Sigmoid colon (tissue), 7 donors: Measurements from ENCODE around the gene CAMK4. TPM values are rescaled to one million over a fixed set of nuclear protein-coding genes. Genes with fewer than 3 reads are reported as not detected.

Experiments used
- DNase-seq: peaks from one replicate; pipeline ENCODE4 v3.0.0-alpha.2; 2019
- H3K27ac ChIP-seq, 4 donors: fragments of 200-600 bp; sonication (generic); one replicate each; pipeline ENCODE4 v1.5.1; 2016 to 2019; ENCODE audit warnings: mild to moderate bottlenecking in 1 of 4
- H3K27me3 ChIP-seq, 3 donors: fragments of 200-600 bp; sonication (generic); one replicate each; pipeline ENCODE4 v1.5.1; 2019; ENCODE audit warnings: mild to moderate bottlenecking in 1 of 3
- H3K36me3 ChIP-seq, 4 donors: fragments of 200-600 bp; sonication (generic); one replicate each; pipeline ENCODE4 v1.5.1; 2016 to 2019
- H3K4me1 ChIP-seq, 4 donors: fragments of 200-600 bp; sonication (generic); one replicate each; pipeline ENCODE4 v1.5.1; 2017 to 2019
- H3K4me3 ChIP-seq, 4 donors: fragments of 200-600 bp; sonication (generic); one replicate each; pipeline ENCODE4 v1.5.1; 2017 to 2019; ENCODE audit warnings: mild to moderate bottlenecking in 2 of 4, moderate library complexity in 1 of 4
- H3K9me3 ChIP-seq, 4 donors: fragments of 200-600 bp in 3 of 4; sonication (generic) in 3 of 4; one replicate each; pipeline versions ENCODE4 v1.5.1 to v1.6.1; 2013 to 2019
- CTCF ChIP-seq, 4 experiments: fragments of 450-650 bp in 3 of 4; fragments of 200-600 bp in 1 of 4; IDR thresholded peaks; one replicate each; pipeline ENCODE4 v1.5.1; 2016 to 2019; ENCODE audit warnings: antibody characterized with exemption in 4 of 4, mild to moderate bottlenecking in 3 of 4, moderate library complexity in 2 of 4
- EP300 ChIP-seq, 4 donors: sonication (generic); formaldehyde crosslinking; IDR thresholded peaks; one replicate each; pipeline ENCODE4 v1.6.1; 2017; ENCODE audit warnings: antibody characterized with exemption in 4 of 4
- POLR2A ChIP-seq, 2 donors: fragments of 450-650 bp; IDR thresholded peaks; one replicate each; pipeline ENCODE4 v1.6.1; 2016; ENCODE audit warnings: antibody characterized with exemption in 2 of 2, mild to moderate bottlenecking in 2 of 2, moderate library complexity in 2 of 2
- POLR2AphosphoS5 ChIP-seq, 4 donors: sonication (generic); formaldehyde crosslinking; IDR thresholded peaks; one replicate each; pipeline ENCODE4 v1.6.1; 2017; ENCODE audit warnings: antibody characterized with exemption in 4 of 4
- WGBS, 2 donors: extraction: QIAGEN DNeasy Blood & Tissue Kit; methylation state at CpG; one replicate each; pipeline ENCODE4 v1.1.7; 2013; 5-methylcytosine and 5-hydroxymethylcytosine counted together
- intact Hi-C: fragments of 100-400 bp; cut with DNase I; formaldehyde crosslinking; loops from one replicate; pipeline ENCODE4 v1.15.1; 2023
- polyA plus RNA-seq, 3 donors: library from polyadenylated mRNA; stranded (reverse); fragments of 200-250 nt; gene quantifications; one replicate each; pipeline ENCODE4 v1.2.3, GENCODE V29; 2013
- total RNA-seq, 4 donors: library from RNA; depleted of rRNA; stranded (reverse); fragments of >200 nt; gene quantifications; one replicate each; pipeline ENCODE4 v1.1.0, GENCODE V29; 2016
- donor health status: healthy with polysubstance abuse.
- donor health status: Bipolar disorder and iron deficiency.
- donor health status: healthy.

CAMK4 gene
- total and polyA plus RNA-seq, 7 donors, result 0.23 to 4.0 (median 2.3) TPM

- no peak for TF ChIP-seq POLR2A (IDR thresholded peaks at IDR 0.05)
- TF ChIP-seq POLR2AphosphoS5 (IDR thresholded peaks at IDR 0.05), result no peak
- TF ChIP-seq EP300 (IDR thresholded peaks at IDR 0.05), result no peak
- Histone ChIP-seq H3K9me3 (no peaks in the 10 kb centered on the region), H3K36me3 (no peaks in the 10 kb centered on the region), H3K4me3 (no peak overlapping the region), H3K4me1 (no peaks in the 10 kb centered on the region), H3K27me3 (no peaks in the 10 kb centered on the region), H3K27ac (no peak overlapping the region)
- intact Hi-C loops, result no loop called here
- 55 to 75% methylated on average over 4 of the region's 4 CpGs for WGBS, 2 donors
- DNase-seq, result no peak
Measured at GRCh38 chr5:111422747-111423720, 198.8 kb downstream of the CAMK4 start.

- intact Hi-C loops, result no loop called here
- no peak for DNase-seq
- no peak for TF ChIP-seq EP300 (IDR thresholded peaks at IDR 0.05)
- no peak for TF ChIP-seq CTCF (IDR thresholded peaks at IDR 0.05)
- no peak for TF ChIP-seq POLR2AphosphoS5 (IDR thresholded peaks at IDR 0.05)
- no peak for TF ChIP-seq POLR2A (IDR thresholded peaks at IDR 0.05)
Measured at GRCh38 chr5:111425205-111425604, 201.0 kb downstream of the CAMK4 start.

GRCh38 chr5:111427762-111428161 is 203.6 kb downstream of the CAMK4 start:
- no peaks in the 10 kb centered on the region for H3K9me3 ChIP-seq
- no peaks in the 10 kb centered on the region for H3K27me3 ChIP-seq
- 86 to 91% methylated on average over 5 of the region's 5 CpGs for WGBS, 2 donors
- no peaks in the 10 kb centered on the region for H3K4me1 ChIP-seq
- DNase-seq, result no peak
- no peaks in the 10 kb centered on the region for H3K36me3 ChIP-seq
- H3K27ac ChIP-seq, result no peak overlapping the region
- TF ChIP-seq POLR2AphosphoS5 (IDR thresholded peaks at IDR 0.05) (no peak), POLR2A (IDR thresholded peaks at IDR 0.05) (no peak), EP300 (IDR thresholded peaks at IDR 0.05) (no peak), CTCF (IDR thresholded peaks at IDR 0.05) (no peak)
- H3K4me3 ChIP-seq, result no peak overlapping the region
- intact Hi-C loops, result no loop called here

More at GRCh38 chr5:111425205-111425604, 201.0 kb downstream of the CAMK4 start:
- Histone ChIP-seq H3K27me3 (no peaks in the 10 kb centered on the region), H3K27ac (no peak overlapping the region), H3K36me3 (no peaks in the 10 kb centered on the region), H3K9me3 (no peaks in the 10 kb centered on the region), H3K4me1 (no peaks in the 10 kb centered on the region), H3K4me3 (no peak overlapping the region)
- WGBS, 2 donors, result 89 to 92% methylated on average over 1 of the region's 1 CpG

- intact Hi-C loops, result no loop called here
- H3K36me3 ChIP-seq, result no peaks in the 10 kb centered on the region
- H3K9me3 ChIP-seq, result no peaks in the 10 kb centered on the region
- TF ChIP-seq CTCF (IDR thresholded peaks at IDR 0.05) (no peak), POLR2A (IDR thresholded peaks at IDR 0.05) (no peak), EP300 (IDR thresholded peaks at IDR 0.05) (no peak), POLR2AphosphoS5 (IDR thresholded peaks at IDR 0.05) (no peak)
- no peak overlapping the region for H3K4me3 ChIP-seq
- H3K27ac ChIP-seq, result no peak overlapping the region
- no peak for DNase-seq
- H3K4me1 ChIP-seq, result no peaks in the 10 kb centered on the region
- H3K27me3 ChIP-seq, result no peaks in the 10 kb centered on the region
Measured at GRCh38 chr5:111432883-111433536, 208.8 kb downstream of the CAMK4 start.

GRCh38 chr5:111434800-111435199 is 210.6 kb downstream of the CAMK4 start:
- Histone ChIP-seq H3K9me3 (no peaks in the 10 kb centered on the region), H3K36me3 (no peaks in the 10 kb centered on the region), H3K27me3 (no peaks in the 10 kb centered on the region), H3K4me3 (no peak overlapping the region), H3K27ac (no peak overlapping the region), H3K4me1 (no peaks in the 10 kb centered on the region)
- TF ChIP-seq POLR2A (IDR thresholded peaks at IDR 0.05) (no peak), EP300 (IDR thresholded peaks at IDR 0.05) (no peak), CTCF (IDR thresholded peaks at IDR 0.05) (no peak), POLR2AphosphoS5 (IDR thresholded peaks at IDR 0.05) (no peak)
- DNase-seq, result no peak
- WGBS, 2 donors, result 41 to 68% methylated on average over 1 of the region's 1 CpG
- intact Hi-C loops, result no loop called here
